Caco-2 (cell line): ENCODE data around the gene PI16. TPM values are rescaled to one million over a fixed set of nuclear protein-coding genes. Genes with fewer than 3 reads are reported as not detected.
A peak's percentile ranks its signal among the peaks of the same experiment; 100 is the strongest.

Source experiments
- BruUV-seq: library from RNA; stranded (reverse); fragments of 400-500 nt; replicated peaks from 2 replicates; lab custom pipeline; 2021; lab: Mats Ljungman, UMichigan
- CTCF ChIA-PET: fragments of 300-600 bp; sonication (Branson Sonifier 250); formaldehyde crosslinking; loops from one replicate; lab custom pipeline; 2022; ENCODE audit warnings: antibody characterized with exemption; lab: Charles Lee
- POLR2A ChIA-PET: fragments of 300-600 bp; sonication (Branson Sonifier 250); formaldehyde crosslinking; loops from one replicate; lab custom pipeline; 2022; ENCODE audit warnings: antibody characterized with exemption; lab: Charles Lee
- DNase-seq, 2 experiments: peaks; one replicate each; pipeline versions ENCODE4 v3.0.0 to v3.0.0-alpha.2; 2020 to 2022
- H3K27me3 ChIP-seq: replicated peaks from 2 replicates; pipeline ENCODE4 v1.6.0; 2011; ENCODE audit warnings: low read length; ENCODE audit not compliant: control insufficient read depth, insufficient read depth
- H3K36me3 ChIP-seq: 2 replicates; pipeline ENCODE4 v1.5.1; 2011; ENCODE audit warnings: low read length; ENCODE audit not compliant: control insufficient read depth, insufficient read depth
- H3K4me1 ChIP-seq: fragments of 250-450 bp; sonication (Bioruptor Pico); 2 replicates; pipeline ENCODE4 v1.5.1; 2020; ENCODE audit warnings: mild to moderate bottlenecking
- H3K4me3 ChIP-seq: 2 replicates; pipeline ENCODE4 v1.5.1; 2011; ENCODE audit warnings: low read depth, mild to moderate bottlenecking, control low read depth, low read length
- H3K9me3 ChIP-seq: fragments of 250-450 bp; sonication (Bioruptor Pico); 2 replicates; pipeline ENCODE4 v1.5.1; 2020; ENCODE audit warnings: mild to moderate bottlenecking, moderate library complexity
- H3K27ac Mint-ChIP-seq: one replicate; pipeline ENCODE4 v1.8.0; 2022; ENCODE audit warnings: mixed read lengths; ENCODE audit not compliant: unreplicated experiment
- H3K27me3 Mint-ChIP-seq: one replicate; pipeline ENCODE4 v1.8.0; 2022; ENCODE audit warnings: mixed read lengths; ENCODE audit not compliant: insufficient read depth, unreplicated experiment
- H3K36me3 Mint-ChIP-seq: one replicate; pipeline ENCODE4 v1.8.0; 2022; ENCODE audit warnings: mild to moderate bottlenecking, mixed read lengths; ENCODE audit not compliant: insufficient read depth, unreplicated experiment
- H3K4me1 Mint-ChIP-seq: one replicate; pipeline ENCODE4 v1.8.0; 2022; ENCODE audit warnings: low read depth, mixed read lengths; ENCODE audit not compliant: unreplicated experiment
- H3K4me3 Mint-ChIP-seq: one replicate; pipeline ENCODE4 v1.8.0; 2022; ENCODE audit warnings: mild to moderate bottlenecking, moderate library complexity, mixed read lengths; ENCODE audit not compliant: unreplicated experiment
- H3K9me3 Mint-ChIP-seq: one replicate; pipeline ENCODE4 v1.8.0; 2022; ENCODE audit warnings: mixed read lengths; ENCODE audit not compliant: unreplicated experiment
- intact Hi-C: fragments of 100-400 bp; cut with micrococcal nuclease; formaldehyde crosslinking; loops from one replicate; pipeline ENCODE4 v1.10.0; 2022; ENCODE audit not compliant: unreplicated experiment
- total RNA-seq: library from RNA; stranded (reverse); gene quantifications from 2 replicates; pipeline ENCODE4 v1.2.3, GENCODE V29; 2022
- TF ChIP-seq, protein P1 (sequence below), 2 experiments: fragments of 200-600 bp in 1 of 2; IDR thresholded peaks; 1 replicate in 1 of 2; 2 replicates in 1 of 2; pipeline versions ENCODE4 v1.5.1 to v1.8.0; 2011 to 2022; ENCODE audit warnings: antibody characterized with exemption in 1 of 2, control low read depth in 1 of 2, inconsistent platforms in 1 of 2, low read depth in 1 of 2, low read length in 1 of 2, mild to moderate bottlenecking in 1 of 2, moderate library complexity in 1 of 2; ENCODE audit not compliant: insufficient read depth in 1 of 2, severe bottlenecking in 1 of 2, unreplicated experiment in 1 of 2

Gene PI16
- total RNA-seq, 1 experiment from 2014 or later, result not detected

DNA sequence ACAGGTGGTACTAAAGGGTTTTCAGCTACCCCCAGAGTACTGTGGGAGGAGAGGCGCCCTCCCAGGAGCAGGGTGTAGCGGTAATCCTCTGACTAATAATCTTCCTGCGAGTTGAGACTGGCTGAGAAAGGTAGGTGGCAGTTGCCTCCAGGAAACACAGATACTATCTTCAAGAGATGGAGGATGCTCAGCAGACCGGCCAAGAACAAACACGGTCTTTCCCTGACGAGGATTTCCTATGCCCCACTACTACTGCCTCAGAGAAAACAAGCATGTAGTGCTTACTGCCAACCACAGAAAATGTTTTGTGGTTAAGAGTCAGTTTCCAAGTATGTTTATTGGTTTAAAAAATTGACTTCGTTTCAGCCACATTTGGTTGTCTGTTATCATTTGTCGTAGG, 42.0 kb upstream of the PI16 start:
- Histone ChIP-seq H3K36me3 (no peaks in the 10 kb centered on the region; the same call in 1 of the 2 replicates), H3K4me3 (no peak overlapping the region), H3K9me3 (no peaks in the 10 kb centered on the region), H3K27me3 (no peaks in the 10 kb centered on the region), H3K4me1 (peaks cover 16% of the 10 kb centered on the region)
- POLR2A ChIA-PET, result interaction anchor here (1.9 kb wide), 1 partner anchor 73 kb away, joined by 13 read pairs; the partner anchor contains the start of gene MTCH1
- Mint-ChIP-seq H3K36me3 (no peaks in the 10 kb centered on the region), H3K27ac (no peak overlapping the region), H3K27me3 (no peaks in the 10 kb centered on the region), H3K4me3 (no peak overlapping the region), H3K9me3 (no peaks in the 10 kb centered on the region), H3K4me1 (peaks cover 7% of the 10 kb centered on the region)
- TF ChIP-seq, protein P1, sequence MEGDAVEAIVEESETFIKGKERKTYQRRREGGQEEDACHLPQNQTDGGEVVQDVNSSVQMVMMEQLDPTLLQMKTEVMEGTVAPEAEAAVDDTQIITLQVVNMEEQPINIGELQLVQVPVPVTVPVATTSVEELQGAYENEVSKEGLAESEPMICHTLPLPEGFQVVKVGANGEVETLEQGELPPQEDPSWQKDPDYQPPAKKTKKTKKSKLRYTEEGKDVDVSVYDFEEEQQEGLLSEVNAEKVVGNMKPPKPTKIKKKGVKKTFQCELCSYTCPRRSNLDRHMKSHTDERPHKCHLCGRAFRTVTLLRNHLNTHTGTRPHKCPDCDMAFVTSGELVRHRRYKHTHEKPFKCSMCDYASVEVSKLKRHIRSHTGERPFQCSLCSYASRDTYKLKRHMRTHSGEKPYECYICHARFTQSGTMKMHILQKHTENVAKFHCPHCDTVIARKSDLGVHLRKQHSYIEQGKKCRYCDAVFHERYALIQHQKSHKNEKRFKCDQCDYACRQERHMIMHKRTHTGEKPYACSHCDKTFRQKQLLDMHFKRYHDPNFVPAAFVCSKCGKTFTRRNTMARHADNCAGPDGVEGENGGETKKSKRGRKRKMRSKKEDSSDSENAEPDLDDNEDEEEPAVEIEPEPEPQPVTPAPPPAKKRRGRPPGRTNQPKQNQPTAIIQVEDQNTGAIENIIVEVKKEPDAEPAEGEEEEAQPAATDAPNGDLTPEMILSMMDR (IDR thresholded peaks at IDR 0.05; ENCODE audit: insufficient read depth in 1 of 2, low read depth in 1 of 2, low read length in 1 of 2, severe bottlenecking in 1 of 2, unreplicated experiment in 1 of 2), result no peak
- CTCF ChIA-PET, result no interaction called here
- no peak for DNase-seq
- intact Hi-C loops, result loop anchor here (10.0 kb wide), 1 partner anchor 292 kb away; no protein-coding TSS in a partner anchor
- BruUV-seq, result no TSS peak

DNA sequence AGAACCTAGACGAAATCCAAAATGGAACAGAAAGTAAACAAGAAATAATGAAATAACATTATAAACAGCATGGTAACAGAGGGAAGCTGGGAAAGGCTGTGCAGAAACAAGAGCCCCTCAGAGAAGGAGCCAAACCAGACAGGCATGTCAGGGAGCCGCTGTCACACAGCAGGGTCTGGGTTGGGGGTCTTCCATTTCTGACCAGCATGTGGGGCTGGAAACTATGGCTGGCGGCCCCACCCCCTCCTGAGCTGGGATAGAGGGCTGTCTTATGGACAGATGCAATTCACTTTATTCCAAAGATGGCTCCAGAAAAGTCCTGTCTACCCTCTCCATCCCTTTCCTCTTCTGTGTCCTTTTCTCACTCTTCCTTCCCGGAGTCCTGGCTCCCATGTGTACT, 41.5 kb upstream of the PI16 start:
- POLR2A ChIA-PET, result interaction anchor here (1.9 kb wide), 1 partner anchor 73 kb away, joined by 13 read pairs; the partner anchor contains the start of gene MTCH1
- Mint-ChIP-seq H3K4me3 (no peak overlapping the region), H3K9me3 (no peaks in the 10 kb centered on the region), H3K4me1 (peaks cover 7% of the 10 kb centered on the region), H3K27ac (no peak overlapping the region), H3K36me3 (no peaks in the 10 kb centered on the region), H3K27me3 (no peaks in the 10 kb centered on the region)
- Histone ChIP-seq H3K27me3 (no peaks in the 10 kb centered on the region), H3K4me1 (peaks cover 16% of the 10 kb centered on the region), H3K9me3 (no peaks in the 10 kb centered on the region), H3K36me3 (no peaks in the 10 kb centered on the region; the same call in 1 of the 2 replicates), H3K4me3 (no peak overlapping the region)
- TF ChIP-seq, protein P1 (IDR thresholded peaks at IDR 0.05; ENCODE audit: insufficient read depth in 1 of 2, low read depth in 1 of 2, low read length in 1 of 2, severe bottlenecking in 1 of 2, unreplicated experiment in 1 of 2), result no peak
- intact Hi-C loops, result loop anchor here (10.0 kb wide), 1 partner anchor 292 kb away; no protein-coding TSS in a partner anchor
- BruUV-seq, result no TSS peak
- DNase-seq, result no peak
- CTCF ChIA-PET, result interaction anchor here (1.5 kb wide), 1 partner anchor 21 kb away, joined by 5 read pairs; no protein-coding TSS in a partner anchor

DNA sequence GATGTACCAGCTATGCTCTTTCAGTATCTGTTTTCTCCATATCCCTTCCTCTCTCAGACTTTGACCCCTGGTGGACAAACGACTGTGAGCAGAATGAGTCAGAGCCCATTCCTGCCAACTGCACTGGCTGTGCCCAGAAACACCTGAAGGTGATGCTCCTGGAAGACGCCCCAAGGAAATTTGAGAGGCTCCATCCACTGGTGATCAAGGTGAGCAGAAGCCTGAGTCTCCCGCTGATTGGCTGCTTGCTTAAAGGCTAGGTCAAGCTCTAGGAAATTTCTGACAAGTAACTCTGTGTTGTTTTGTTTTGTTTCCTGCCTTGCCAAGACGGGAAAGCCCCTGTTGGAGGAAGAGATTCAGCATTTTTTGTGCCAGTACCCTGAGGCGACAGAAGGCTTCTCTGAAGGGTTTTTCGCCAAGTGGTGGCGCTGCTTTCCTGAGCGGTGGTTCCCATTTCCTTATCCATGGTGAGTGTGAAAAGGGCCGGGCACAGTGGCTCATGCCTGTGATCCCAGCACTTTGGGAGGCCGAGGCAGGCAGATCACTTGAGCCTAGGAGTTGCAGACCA, 40.2 kb upstream of the PI16 start:
- peak overlapping the region; percentile 34 for H3K27ac Mint-ChIP-seq

More for the DNA sequence above, 40.2 kb upstream of the PI16 start:
- TF ChIP-seq, protein P1 (IDR thresholded peaks at IDR 0.05; ENCODE audit: insufficient read depth in 1 of 2, low read depth in 1 of 2, low read length in 1 of 2, severe bottlenecking in 1 of 2, unreplicated experiment in 1 of 2), result peak; percentile 39 to 54
- Histone ChIP-seq H3K27me3 (no peaks in the 10 kb centered on the region), H3K36me3 (no peaks in the 10 kb centered on the region), H3K9me3 (no peaks in the 10 kb centered on the region), H3K4me3 (no peak overlapping the region), H3K4me1 (peaks cover 16% of the 10 kb centered on the region)
- peak; percentile 63 to 75 for DNase-seq
- H3K4me1 Mint-ChIP-seq, result peaks cover 7% of the 10 kb centered on the region
- no peaks in the 10 kb centered on the region for H3K27me3 Mint-ChIP-seq
- ChIA-PET CTCF (interaction anchor here (0.6 to 1.5 kb wide), 14 partner anchors 22 to 735 kb away, joined by 3 to 21 read pairs (median 4); partner anchors contain the start of gene C6orf89), POLR2A (interaction anchor here (0.6 to 1.9 kb wide), 6 partner anchors 10 to 612 kb away, joined by 3 to 13 read pairs (median 5); partner anchors contain the start of gene MTCH1)
- no peak overlapping the region for H3K4me3 Mint-ChIP-seq
- BruUV-seq, result no TSS peak
- H3K9me3 Mint-ChIP-seq, result no peaks in the 10 kb centered on the region
- no peaks in the 10 kb centered on the region for H3K36me3 Mint-ChIP-seq
- intact Hi-C loops, result loop anchor here (1.0 to 10.0 kb wide), 3 partner anchors 29 to 290 kb away; partner anchors contain the start of gene C6orf89
